GM21447 (cell line): ENCODE results near the gene DIAPH1.

Source experiments
- ATAC-seq: cut with Tn5 transposase; IDR thresholded peaks from one replicate; pipeline ENCODE4 v1.9.1; 2021; ENCODE audit not compliant: unreplicated experiment

DIAPH1 gene

GRCh38 chr5:141618804-141619554, at the start of gene DIAPH1:
DIAPH1 (minus strand) TSS chr5:141619000; CDS start chr5:141618914, 86 bp downstream.
- peak; percentile 80 for ATAC-seq

GRCh38 chr5:141665995-141666940, 47.5 kb upstream of the DIAPH1 start:
- no peak for ATAC-seq

- peak; percentile 95 for ATAC-seq
Measured at GRCh38 chr5:141664733-141665461, 46.1 kb upstream of the DIAPH1 start.

- no peak for ATAC-seq
Measured at GRCh38 chr5:141663506-141663905, 44.7 kb upstream of the DIAPH1 start.

- ATAC-seq, result no peak
Measured at GRCh38 chr5:141662028-141662427, 43.2 kb upstream of the DIAPH1 start.

GRCh38 chr5:141657937-141658545, 39.2 kb upstream of the DIAPH1 start:
- peak; percentile 62 for ATAC-seq

- no peak for ATAC-seq
Measured at GRCh38 chr5:141657404-141657803, 38.6 kb upstream of the DIAPH1 start.

GRCh38 chr5:141656396-141656795, 37.6 kb upstream of the DIAPH1 start:
- ATAC-seq, result no peak

GRCh38 chr5:141655020-141655419, 36.2 kb upstream of the DIAPH1 start:
- ATAC-seq, result no peak

- no peak for ATAC-seq
Measured at GRCh38 chr5:141654298-141654697, 35.5 kb upstream of the DIAPH1 start.

- peak; percentile 5 for ATAC-seq
Measured at GRCh38 chr5:141651728-141652105, 32.9 kb upstream of the DIAPH1 start.

- peak; percentile 95 for ATAC-seq
Measured at GRCh38 chr5:141650851-141651727, 32.3 kb upstream of the DIAPH1 start, which contains the start of gene FCHSD1. FCHSD1 (minus strand) TSS chr5:141651418; CDS start chr5:141651368, 50 bp downstream.

GRCh38 chr5:141649972-141650371, 31.2 kb upstream of the DIAPH1 start:
- no peak for ATAC-seq

GRCh38 chr5:141649056-141649688, 30.4 kb upstream of the DIAPH1 start:
- no peak for ATAC-seq

- no peak for ATAC-seq
Measured at GRCh38 chr5:141647851-141648250, 29.1 kb upstream of the DIAPH1 start.

- no peak for ATAC-seq
Measured at GRCh38 chr5:141647242-141647641, 28.4 kb upstream of the DIAPH1 start.

- no peak for ATAC-seq
Measured at GRCh38 chr5:141646026-141646425, 27.2 kb upstream of the DIAPH1 start.

GRCh38 chr5:141641634-141642267, 23.0 kb upstream of the DIAPH1 start:
- peak; percentile 47 for ATAC-seq

GRCh38 chr5:141640698-141641097, 21.9 kb upstream of the DIAPH1 start:
- no peak for ATAC-seq
